H9 (cell line): ENCODE data around the gene PRDX1. TPM values are rescaled to one million over a fixed set of nuclear protein-coding genes. Genes with fewer than 3 reads are reported as not detected.

Source experiments
- DNase-seq: peaks from one replicate; pipeline ENCODE4 v3.0.0-alpha.2; 2017
- H2AFZ ChIP-seq: one replicate; pipeline ENCODE4 v1.6.1; 2013; ENCODE audit warnings: mild to moderate bottlenecking, low read length, control low read depth, moderate library complexity
- H2AK5ac ChIP-seq: 2 replicates; pipeline ENCODE4 v1.6.1; 2013; ENCODE audit warnings: low read length, control low read depth, mixed read lengths; ENCODE audit not compliant: insufficient read length
- H2BK120ac ChIP-seq: one replicate; pipeline ENCODE4 v1.6.1; 2013; ENCODE audit warnings: low read depth, mild to moderate bottlenecking, low read length, control low read depth, inconsistent platforms; ENCODE audit not compliant: poor library complexity, severe bottlenecking
- H2BK12ac ChIP-seq: 2 replicates; pipeline ENCODE4 v1.6.1; 2013; ENCODE audit warnings: low read length, control low read depth, mixed read lengths, low read depth; ENCODE audit not compliant: insufficient read length
- H2BK15ac ChIP-seq: 2 replicates; pipeline ENCODE4 v1.6.1; 2013; ENCODE audit warnings: low read depth, low read length, control low read depth
- H2BK20ac ChIP-seq: one replicate; pipeline ENCODE4 v1.6.1; 2013; ENCODE audit warnings: low read depth, mild to moderate bottlenecking, low read length, control low read depth, inconsistent platforms; ENCODE audit not compliant: poor library complexity, severe bottlenecking
- H2BK5ac ChIP-seq: 2 replicates; pipeline ENCODE4 v1.6.1; 2013; ENCODE audit warnings: low read length, control low read depth, mixed read lengths; ENCODE audit not compliant: insufficient read length
- H3K14ac ChIP-seq: 2 replicates; pipeline ENCODE4 v1.6.1; 2013; ENCODE audit warnings: low read length, control low read depth; ENCODE audit not compliant: insufficient read depth
- H3K18ac ChIP-seq: 2 replicates; pipeline ENCODE4 v1.6.1; 2013; ENCODE audit warnings: low read depth, mild to moderate bottlenecking, mixed read lengths, low read length, control low read depth; ENCODE audit not compliant: insufficient read length
- H3K23ac ChIP-seq: 2 replicates; pipeline ENCODE4 v1.6.1; 2013; ENCODE audit warnings: low read length, control low read depth, mixed read lengths, low read depth; ENCODE audit not compliant: insufficient read length
- H3K23me2 ChIP-seq: 2 replicates; pipeline ENCODE4 v1.6.1; 2013; ENCODE audit warnings: low read depth, mild to moderate bottlenecking, mixed read lengths, low read length, control low read depth; ENCODE audit not compliant: insufficient read length, poor library complexity, severe bottlenecking
- H3K27ac ChIP-seq: 2 replicates; pipeline ENCODE4 v1.5.1; 2013; ENCODE audit warnings: low read length, control low read depth, mixed read lengths, low read depth; ENCODE audit not compliant: insufficient read length
- H3K27me3 ChIP-seq: 2 replicates; pipeline ENCODE4 v1.6.1; 2013; ENCODE audit warnings: low read length, control low read depth, inconsistent platforms; ENCODE audit not compliant: insufficient read depth
- H3K4ac ChIP-seq: 2 replicates; pipeline ENCODE4 v1.6.1; 2013; ENCODE audit warnings: low read depth, mild to moderate bottlenecking, control low read depth, inconsistent platforms, low read length, moderate library complexity
- H3K4me1 ChIP-seq: 2 replicates; pipeline ENCODE4 v1.6.1; 2013; ENCODE audit warnings: low read length, control low read depth, inconsistent platforms; ENCODE audit not compliant: insufficient read depth
- H3K4me2 ChIP-seq: 2 replicates; pipeline ENCODE4 v1.6.1; 2013; ENCODE audit warnings: low read length, control low read depth, mixed read lengths; ENCODE audit not compliant: insufficient read length, insufficient read depth
- H3K56ac ChIP-seq: 2 replicates; pipeline ENCODE4 v1.6.1; 2013; ENCODE audit warnings: low read depth, mild to moderate bottlenecking, mixed read lengths, low read length, control low read depth; ENCODE audit not compliant: insufficient read length
- H3K79me1 ChIP-seq: 2 replicates; pipeline ENCODE4 v1.6.1; 2013; ENCODE audit warnings: low read depth, mild to moderate bottlenecking, moderate library complexity, low read length, control low read depth, inconsistent platforms; ENCODE audit not compliant: insufficient read depth, poor library complexity, severe bottlenecking
- H3K79me2 ChIP-seq: 2 replicates; pipeline ENCODE4 v1.6.1; 2013; ENCODE audit warnings: low read length, control low read depth, inconsistent platforms; ENCODE audit not compliant: insufficient read depth
- H3K9ac ChIP-seq: 2 replicates; pipeline ENCODE4 v1.6.1; 2013; ENCODE audit warnings: low read length, control low read depth, mixed read lengths; ENCODE audit not compliant: insufficient read length; ENCODE audit errors: extremely low read depth
- H3K9me3 ChIP-seq: one replicate; pipeline ENCODE4 v1.6.1; 2013; ENCODE audit warnings: low read depth, low read length, inconsistent platforms; ENCODE audit not compliant: control insufficient read depth
- H3T11ph ChIP-seq: one replicate; pipeline ENCODE4 v1.6.1; 2013; ENCODE audit warnings: mild to moderate bottlenecking, low read length, control low read depth, inconsistent platforms
- H4K20me1 ChIP-seq: one replicate; pipeline ENCODE4 v1.6.1; 2013; ENCODE audit not compliant: control insufficient read depth, insufficient read length, insufficient read depth
- H4K5ac ChIP-seq: 2 replicates; pipeline ENCODE4 v1.6.1; 2013; ENCODE audit warnings: low read depth, mild to moderate bottlenecking, mixed read lengths, low read length, control low read depth; ENCODE audit not compliant: insufficient read length
- H4K8ac ChIP-seq: replicated peaks from 2 replicates; pipeline ENCODE4 v1.6.1; 2013; ENCODE audit warnings: low read length, control low read depth, mixed read lengths, low read depth; ENCODE audit not compliant: insufficient read length
- H4K91ac ChIP-seq: 2 replicates; pipeline ENCODE4 v1.6.1; 2013; ENCODE audit warnings: low read depth, mild to moderate bottlenecking, moderate library complexity, mixed read lengths, low read length, control low read depth; ENCODE audit not compliant: insufficient read length
- H3K27ac Mint-ChIP-seq, 3 experiments: 2 replicates in 2 of 3; 3 replicates in 1 of 3; pipeline ENCODE4 v1.8.0; 2020 to 2021; ENCODE audit warnings: mixed read lengths in 3 of 3, mild to moderate bottlenecking in 1 of 3, moderate library complexity in 1 of 3
- H3K27me3 Mint-ChIP-seq: 2 replicates; pipeline ENCODE4 v1.8.0; 2021; ENCODE audit warnings: low read depth, mild to moderate bottlenecking, moderate library complexity, mixed read lengths
- H3K36me3 Mint-ChIP-seq, 3 experiments: 2 replicates in 2 of 3; 3 replicates in 1 of 3; pipeline ENCODE4 v1.8.0; 2020 to 2021; ENCODE audit warnings: low read depth in 3 of 3, mixed read lengths in 3 of 3; ENCODE audit not compliant: insufficient read depth in 1 of 3
- H3K4me1 Mint-ChIP-seq, 2 experiments: 2 replicates each; pipeline ENCODE4 v1.8.0; 2020; ENCODE audit warnings: mixed read lengths in 2 of 2
- H3K4me3 Mint-ChIP-seq, 2 experiments: 2 replicates in 1 of 2; 3 replicates in 1 of 2; pipeline ENCODE4 v1.8.0; 2020 to 2021; ENCODE audit warnings: mild to moderate bottlenecking in 2 of 2, mixed read lengths in 2 of 2, moderate library complexity in 1 of 2
- H3K9me3 Mint-ChIP-seq, 2 experiments: 2 replicates in 1 of 2; 3 replicates in 1 of 2; pipeline ENCODE4 v1.8.0; 2020; ENCODE audit warnings: mild to moderate bottlenecking in 2 of 2, mixed read lengths in 2 of 2, moderate library complexity in 1 of 2
- WGBS: extraction: QIAGEN DNeasy Blood & Tissue Kit; methylation state at CpG from one replicate; pipeline ENCODE4 v1.1.7; 2013; ENCODE audit warnings: missing lambda C conversion rate, low lambda C conversion rate, mixed read lengths; ENCODE audit not compliant: insufficient read length; ENCODE audit errors: extremely low coverage; 5-methylcytosine and 5-hydroxymethylcytosine counted together
- total RNA-seq: library from RNA; stranded (reverse); gene quantifications from 2 replicates; pipeline ENCODE4 v1.2.1, GENCODE V29; 2021
- TF ChIP-seq, protein P1 (sequence below): fragments of 200-600 bp; sonication (generic); conservative IDR thresholded peaks from 3 replicates; pipeline ENCODE4 v1.8.0; 2021; ENCODE audit warnings: antibody characterized with exemption, mild to moderate bottlenecking

The PRDX1 gene
- total RNA-seq, 1 experiment from 2014 or later = 1,003 TPM

DNA sequence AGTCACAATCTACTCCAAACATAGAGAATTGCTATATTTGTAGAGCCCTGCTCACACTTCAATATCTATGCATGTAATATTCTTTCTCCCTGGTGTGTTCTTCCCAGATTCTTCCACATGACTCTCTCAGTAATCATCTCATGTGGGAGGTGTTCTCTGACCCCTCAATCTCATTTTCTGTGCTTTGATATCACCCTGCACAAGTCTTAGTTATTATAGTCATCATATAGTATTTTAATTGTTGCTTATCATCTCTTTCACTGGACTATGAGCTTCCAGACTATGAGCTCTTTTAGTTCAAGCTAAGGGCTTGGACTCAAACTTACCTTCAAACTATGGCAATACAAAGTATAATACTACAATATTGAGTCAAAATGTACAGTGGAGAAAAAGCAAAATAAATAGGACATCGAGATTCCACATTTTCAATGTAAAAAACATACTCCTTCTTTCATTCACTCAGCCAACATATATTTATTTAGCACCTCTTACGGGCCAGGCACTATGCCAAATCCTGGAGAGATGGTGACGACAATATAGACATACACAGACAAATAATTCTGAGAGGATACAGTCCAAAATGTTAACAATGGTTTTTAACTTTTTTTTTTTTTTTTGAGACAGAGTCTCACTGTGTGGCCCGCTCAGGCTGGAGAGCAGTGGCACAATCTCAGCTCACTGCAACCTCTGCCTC, 43.4 kb downstream of the PRDX1 start:
- Mint-ChIP-seq H3K27me3 (no peaks in the 10 kb centered on the region), H3K9me3 (no peaks in the 10 kb centered on the region), H3K27ac (no peak overlapping the region; a peak in 1 of 7 replicates), H3K4me1 (no peaks in the 10 kb centered on the region), H3K4me3 (no peak overlapping the region), H3K36me3 (no peaks in the 10 kb centered on the region; a peak in 2 of 7 replicates)
- Histone ChIP-seq H3K27me3 (no peaks in the 10 kb centered on the region), H3K79me2 (no peaks in the 10 kb centered on the region), H4K5ac (no peak overlapping the region), H3K9ac (no peak overlapping the region), H3K18ac (no peak overlapping the region), H2AK5ac (no peak overlapping the region), H3K14ac (no peak overlapping the region), H4K91ac (no peak overlapping the region), H3K23me2 (no peaks in the 10 kb centered on the region), H3K9me3 (no peaks in the 10 kb centered on the region), H3K56ac (no peak overlapping the region), H2BK5ac (no peak overlapping the region), H2BK15ac (no peak overlapping the region), H2AFZ (no peak overlapping the region), H3T11ph (no peak overlapping the region), H3K27ac (no peak overlapping the region), H3K4me2 (no peak overlapping the region), H2BK12ac (no peak overlapping the region), H4K20me1 (no peaks in the 10 kb centered on the region), H4K8ac (no peak overlapping the region), H3K23ac (no peak overlapping the region), H3K4me1 (no peaks in the 10 kb centered on the region), H3K79me1 (no peaks in the 10 kb centered on the region), H2BK120ac (no peak overlapping the region), H2BK20ac (no peak overlapping the region), H3K4ac (no peak overlapping the region)
- WGBS = no CpG with 5 or more reads among the region's 4 CpGs
- DNase-seq = no peak
- TF ChIP-seq, protein P1, sequence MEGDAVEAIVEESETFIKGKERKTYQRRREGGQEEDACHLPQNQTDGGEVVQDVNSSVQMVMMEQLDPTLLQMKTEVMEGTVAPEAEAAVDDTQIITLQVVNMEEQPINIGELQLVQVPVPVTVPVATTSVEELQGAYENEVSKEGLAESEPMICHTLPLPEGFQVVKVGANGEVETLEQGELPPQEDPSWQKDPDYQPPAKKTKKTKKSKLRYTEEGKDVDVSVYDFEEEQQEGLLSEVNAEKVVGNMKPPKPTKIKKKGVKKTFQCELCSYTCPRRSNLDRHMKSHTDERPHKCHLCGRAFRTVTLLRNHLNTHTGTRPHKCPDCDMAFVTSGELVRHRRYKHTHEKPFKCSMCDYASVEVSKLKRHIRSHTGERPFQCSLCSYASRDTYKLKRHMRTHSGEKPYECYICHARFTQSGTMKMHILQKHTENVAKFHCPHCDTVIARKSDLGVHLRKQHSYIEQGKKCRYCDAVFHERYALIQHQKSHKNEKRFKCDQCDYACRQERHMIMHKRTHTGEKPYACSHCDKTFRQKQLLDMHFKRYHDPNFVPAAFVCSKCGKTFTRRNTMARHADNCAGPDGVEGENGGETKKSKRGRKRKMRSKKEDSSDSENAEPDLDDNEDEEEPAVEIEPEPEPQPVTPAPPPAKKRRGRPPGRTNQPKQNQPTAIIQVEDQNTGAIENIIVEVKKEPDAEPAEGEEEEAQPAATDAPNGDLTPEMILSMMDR = no peak
